Type B pancreatic cell (in vitro differentiated cells): Measurements from ENCODE around the gene ASCC3. TPM values are rescaled to one million over a fixed set of nuclear protein-coding genes. Genes with fewer than 3 reads are reported as not detected.

ENCODE experiments used
- DNase-seq: peaks from one replicate; pipeline ENCODE4 v3.0.0; 2021; ENCODE audit warnings: mixed read lengths; ENCODE audit not compliant: unreplicated experiment; ENCODE audit errors: extremely low spot score
- H3K27ac Mint-ChIP-seq: 2 replicates; pipeline ENCODE4 v1.8.0; 2021; ENCODE audit warnings: mild to moderate bottlenecking, mixed read lengths
- H3K27me3 Mint-ChIP-seq: 2 replicates; pipeline ENCODE4 v1.8.0; 2021; ENCODE audit warnings: mixed read lengths
- H3K36me3 Mint-ChIP-seq: 2 replicates; pipeline ENCODE4 v1.8.0; 2021; ENCODE audit warnings: mixed read lengths
- H3K4me1 Mint-ChIP-seq: one replicate; pipeline ENCODE4 v1.8.0; 2021; ENCODE audit warnings: mixed read lengths; ENCODE audit not compliant: unreplicated experiment
- H3K4me3 Mint-ChIP-seq: 2 replicates; pipeline ENCODE4 v1.8.0; 2021; ENCODE audit warnings: mild to moderate bottlenecking, mixed read lengths
- H3K9me3 Mint-ChIP-seq: 2 replicates; pipeline ENCODE4 v1.8.0; 2021; ENCODE audit warnings: mixed read lengths
- CTCF ChIP-seq: fragments of 200-600 bp; sonication (generic); conservative IDR thresholded peaks from 2 replicates; pipeline ENCODE4 v1.5.0; 2021; ENCODE audit warnings: antibody characterized with exemption, mild to moderate bottlenecking
- total RNA-seq: library from RNA; stranded (reverse); gene quantifications from 2 replicates; pipeline ENCODE4 v1.2.1, GENCODE V29; 2021; ENCODE audit warnings: low replicate concordance

The ASCC3 gene
- total RNA-seq, 1 donor from 2014 or later = 51.2 TPM

DNA sequence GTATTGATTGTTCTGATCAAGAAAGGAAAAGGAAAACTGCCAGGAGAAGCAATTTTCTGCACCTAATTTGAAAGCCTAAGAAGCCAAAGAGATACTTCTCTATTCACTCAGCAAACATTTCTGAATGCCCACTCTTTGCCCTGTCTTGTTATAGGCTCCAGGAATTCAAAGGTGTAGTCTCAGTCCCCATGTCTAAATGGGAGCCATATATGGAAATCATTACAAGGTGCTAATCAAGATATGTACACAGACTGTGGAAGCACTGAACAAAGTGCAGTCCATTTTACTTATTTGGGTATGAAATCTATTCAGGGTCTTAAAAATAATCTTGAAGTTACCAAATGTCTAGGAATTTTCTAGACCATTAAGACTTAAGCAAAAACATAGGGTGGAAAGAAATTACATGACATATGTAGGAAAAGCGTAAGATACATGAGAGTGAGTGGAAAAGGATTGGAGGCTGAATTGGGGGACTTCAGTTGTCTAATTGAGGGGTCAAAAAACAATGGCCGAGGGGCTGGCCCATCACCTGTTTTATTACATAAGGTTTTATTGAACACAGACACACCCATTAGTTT lies 39.0 kb upstream of the ASCC3 start:
- Mint-ChIP-seq H3K4me3 (no peak overlapping the region), H3K27me3 (no peaks in the 10 kb centered on the region), H3K9me3 (no peaks in the 10 kb centered on the region), H3K27ac (no peak overlapping the region), H3K36me3 (no peaks in the 10 kb centered on the region), H3K4me1 (no peaks in the 10 kb centered on the region)
- DNase-seq = no peak
- no peak for TF ChIP-seq CTCF

GRCh38 chr6:100918152-100918551 lies 37.0 kb upstream of the ASCC3 start:
- no peaks in the 10 kb centered on the region for H3K9me3 Mint-ChIP-seq
- no peaks in the 10 kb centered on the region for H3K27me3 Mint-ChIP-seq
- DNase-seq = no peak
- H3K27ac Mint-ChIP-seq = no peak overlapping the region
- no peak for TF ChIP-seq CTCF
- no peaks in the 10 kb centered on the region for H3K4me1 Mint-ChIP-seq
- no peak overlapping the region for H3K4me3 Mint-ChIP-seq
- no peaks in the 10 kb centered on the region for H3K36me3 Mint-ChIP-seq

- no peak for DNase-seq
- Mint-ChIP-seq H3K9me3 (no peaks in the 10 kb centered on the region), H3K4me1 (no peaks in the 10 kb centered on the region), H3K27me3 (no peaks in the 10 kb centered on the region), H3K4me3 (no peak overlapping the region), H3K36me3 (no peaks in the 10 kb centered on the region), H3K27ac (no peak overlapping the region)
- TF ChIP-seq CTCF = no peak
Observed at GRCh38 chr6:100915876-100916275, 34.7 kb upstream of the ASCC3 start.

DNA sequence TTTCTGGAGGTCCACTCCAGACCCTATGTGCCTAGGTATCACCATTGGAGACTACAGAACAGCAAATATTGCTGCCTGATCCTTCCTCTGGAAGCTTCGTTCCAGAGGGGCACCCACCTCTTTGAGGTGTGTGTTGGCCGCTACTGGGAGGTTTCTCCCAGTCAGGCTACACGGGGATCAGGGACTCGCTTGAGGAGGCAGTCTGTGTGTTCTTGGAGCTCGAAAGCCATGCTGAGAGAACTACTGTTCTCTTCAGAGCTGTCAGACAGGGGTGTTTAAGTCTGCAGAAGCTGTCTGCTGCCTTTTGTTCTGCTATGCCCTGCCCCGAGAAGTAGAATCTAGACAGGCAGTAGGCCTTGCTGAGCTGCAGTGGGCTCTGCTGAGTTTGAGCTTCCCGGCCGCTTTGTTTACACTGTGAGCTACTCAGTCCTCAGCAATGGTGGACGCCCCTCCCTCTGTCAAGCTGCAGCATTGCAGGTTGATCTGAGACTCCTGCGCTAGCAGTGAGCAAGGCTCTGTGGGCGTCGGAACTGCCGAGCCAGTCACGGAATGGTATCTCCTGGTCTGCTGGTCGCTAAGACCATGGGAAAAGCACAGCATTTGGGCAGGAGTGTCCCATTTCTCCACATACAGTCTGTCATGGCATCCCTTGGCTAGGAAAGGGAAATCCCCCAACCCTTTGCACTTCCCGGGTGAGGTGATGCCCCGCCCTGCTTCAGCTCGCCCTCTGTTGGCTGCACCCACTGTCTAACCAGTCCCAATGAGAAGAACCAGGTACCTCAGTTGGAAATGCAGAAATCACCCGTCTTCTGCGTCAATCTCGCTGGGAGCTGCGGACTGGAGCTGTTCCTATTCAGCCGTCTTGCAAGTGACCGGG lies 32.5 kb upstream of the ASCC3 start:
- Mint-ChIP-seq H3K36me3 (no peaks in the 10 kb centered on the region), H3K27me3 (no peaks in the 10 kb centered on the region), H3K4me3 (peak overlapping the region; percentile 80), H3K4me1 (no peaks in the 10 kb centered on the region), H3K27ac (no peak overlapping the region), H3K9me3 (no peaks in the 10 kb centered on the region)
- DNase-seq = no peak
- no peak for TF ChIP-seq CTCF

GRCh38 chr6:100906325-100906724 lies 25.2 kb upstream of the ASCC3 start:
- no peak for DNase-seq
- Mint-ChIP-seq H3K4me3 (no peak overlapping the region), H3K36me3 (no peaks in the 10 kb centered on the region), H3K4me1 (no peaks in the 10 kb centered on the region), H3K27me3 (no peaks in the 10 kb centered on the region), H3K9me3 (no peaks in the 10 kb centered on the region), H3K27ac (no peak overlapping the region)
- no peak for TF ChIP-seq CTCF
